GM19025 (cell line): ENCODE measurements around the gene RALGPS1.

Experiments
- ATAC-seq: cut with Tn5 transposase; IDR thresholded peaks from one replicate; pipeline ENCODE4 v1.9.1; 2021; ENCODE audit warnings: mild to moderate bottlenecking, low read depth, moderate library complexity; ENCODE audit not compliant: unreplicated experiment

The RALGPS1 gene

GRCh38 chr9:127209948-127210640 lies 295.5 kb downstream of the RALGPS1 start:
- no peak for ATAC-seq

- ATAC-seq = no peak
Observed at GRCh38 chr9:127210851-127211730, 296.5 kb downstream of the RALGPS1 start.

GRCh38 chr9:127211983-127212382 lies 297.4 kb downstream of the RALGPS1 start:
- no peak for ATAC-seq

DNA sequence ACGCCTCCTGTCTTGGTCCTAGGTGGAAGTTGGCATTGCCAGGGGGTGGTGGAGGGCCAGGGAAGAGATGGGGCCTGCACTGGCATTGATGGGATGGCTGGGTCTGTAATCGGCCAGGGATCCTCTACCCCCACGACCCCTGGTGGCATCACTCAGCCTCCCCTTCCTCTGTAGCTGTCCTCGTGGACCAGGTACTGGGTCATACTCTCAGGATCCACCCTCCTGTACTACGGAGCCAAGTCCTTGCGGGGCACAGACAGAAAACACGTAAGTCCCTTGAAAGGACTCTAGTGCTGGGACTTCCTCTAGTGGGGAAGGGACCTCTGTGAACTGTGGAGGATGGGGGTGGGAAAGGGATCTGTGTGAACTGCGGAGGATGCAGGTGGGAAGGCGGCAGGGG lies 297.9 kb downstream of the RALGPS1 start:
- no peak for ATAC-seq

DNA sequence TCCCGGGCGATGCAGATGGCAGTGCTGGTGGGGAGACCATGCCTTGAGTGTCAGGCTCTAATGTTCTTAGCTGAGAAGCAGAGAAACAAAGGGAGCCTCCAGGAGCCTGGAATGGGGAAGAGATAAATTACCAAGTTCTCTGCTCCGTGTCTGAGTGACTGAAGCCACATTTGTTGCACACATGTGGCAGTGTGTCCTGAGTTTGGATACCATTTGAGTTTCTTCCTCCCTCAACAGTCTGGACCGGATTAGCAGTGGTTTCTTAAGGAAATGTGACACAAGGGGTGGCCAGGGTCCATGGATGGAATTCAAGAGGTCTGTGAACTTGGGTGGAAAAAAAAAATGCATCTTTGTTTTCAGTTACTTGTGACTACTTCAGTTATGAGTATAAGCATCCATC lies 299.3 kb downstream of the RALGPS1 start:
- ATAC-seq = no peak

- no peak for ATAC-seq
Observed at GRCh38 chr9:127214421-127215267, 300.1 kb downstream of the RALGPS1 start.

DNA sequence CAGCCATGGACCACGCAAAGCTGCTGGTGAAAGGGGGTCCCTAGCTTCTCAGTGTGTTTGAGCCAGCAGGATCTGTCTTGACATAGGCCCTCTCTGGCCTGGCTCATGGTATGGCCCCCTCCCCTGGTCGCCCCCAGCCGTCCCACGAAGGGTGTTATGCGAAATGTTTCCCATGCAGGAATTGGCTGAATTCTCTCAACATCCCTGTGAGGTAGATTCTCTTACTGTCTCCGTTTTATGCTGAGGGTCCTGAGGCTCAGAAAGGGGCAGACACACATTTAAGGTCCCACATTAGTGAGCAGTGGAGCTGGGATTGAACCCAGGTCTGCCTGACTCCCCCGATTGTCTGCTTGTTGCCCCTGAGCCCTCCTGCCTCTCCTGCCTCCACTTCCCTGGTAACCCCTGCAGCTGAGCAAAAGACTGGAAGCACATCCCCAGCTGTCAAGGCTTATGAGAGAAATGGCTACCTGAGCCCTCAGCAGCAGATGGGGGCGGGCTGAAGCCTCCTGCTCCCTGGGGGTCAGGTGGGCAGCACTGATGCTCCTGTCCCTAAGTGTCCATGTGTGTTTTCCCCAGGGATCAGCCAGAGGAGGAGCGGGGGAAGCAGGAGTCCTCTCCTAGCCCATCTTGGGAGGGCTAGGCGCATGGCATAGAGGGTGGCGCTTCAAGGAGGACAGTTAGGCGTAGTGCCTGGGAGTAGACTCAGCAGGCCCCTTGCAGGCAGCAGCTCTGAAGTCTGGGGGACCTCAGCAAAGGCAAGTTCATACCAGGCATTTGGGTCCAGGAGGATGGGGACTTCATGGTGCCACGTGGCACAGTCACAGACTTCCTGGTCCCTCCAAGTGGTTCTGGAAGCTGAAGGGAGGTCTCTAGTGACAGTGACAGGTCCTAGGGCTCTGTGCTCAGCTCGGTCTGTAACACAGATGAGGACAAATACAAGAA lies 301.0 kb downstream of the RALGPS1 start:
- no peak for ATAC-seq

GRCh38 chr9:127216210-127216887 lies 301.8 kb downstream of the RALGPS1 start:
- no peak for ATAC-seq

DNA sequence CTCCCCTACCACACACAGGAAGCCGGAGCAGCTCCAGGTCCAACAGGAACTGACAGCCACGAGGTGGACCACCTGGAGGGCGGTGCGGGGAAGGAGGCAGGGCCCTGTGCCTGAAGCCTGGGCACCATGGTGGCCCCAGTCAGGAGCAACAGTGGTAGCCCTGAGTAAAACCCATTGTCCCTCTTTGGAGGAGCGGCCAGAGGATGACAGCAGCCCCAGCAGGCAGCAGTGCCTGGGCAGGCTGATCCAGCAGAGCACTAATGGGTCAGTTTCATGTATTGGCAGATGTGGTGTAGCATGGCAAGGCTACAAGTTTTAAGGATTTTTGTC lies 302.3 kb downstream of the RALGPS1 start:
- ATAC-seq = no peak

DNA sequence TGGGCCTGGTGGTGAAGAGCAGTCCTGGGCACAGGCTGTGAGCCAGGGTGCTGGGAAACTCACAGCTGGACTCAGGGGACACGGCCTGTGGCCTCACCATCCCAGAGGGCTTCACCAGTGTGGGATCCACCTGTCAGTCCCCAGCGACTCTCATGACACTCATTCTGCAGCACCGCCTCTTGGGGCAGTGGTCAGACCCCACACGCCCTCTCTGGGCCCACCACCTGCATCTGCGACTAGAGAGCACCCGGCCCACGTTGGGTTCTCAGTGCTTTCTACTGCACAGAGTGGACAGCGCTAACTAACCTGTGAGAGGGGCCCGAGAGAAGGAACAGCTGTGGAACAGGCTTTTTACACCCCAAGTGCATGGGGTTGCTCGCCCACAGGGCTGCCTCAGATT lies 304.2 kb downstream of the RALGPS1 start:
- no peak for ATAC-seq

- no peak for ATAC-seq
Observed at GRCh38 chr9:127219520-127219919, 304.9 kb downstream of the RALGPS1 start.

DNA sequence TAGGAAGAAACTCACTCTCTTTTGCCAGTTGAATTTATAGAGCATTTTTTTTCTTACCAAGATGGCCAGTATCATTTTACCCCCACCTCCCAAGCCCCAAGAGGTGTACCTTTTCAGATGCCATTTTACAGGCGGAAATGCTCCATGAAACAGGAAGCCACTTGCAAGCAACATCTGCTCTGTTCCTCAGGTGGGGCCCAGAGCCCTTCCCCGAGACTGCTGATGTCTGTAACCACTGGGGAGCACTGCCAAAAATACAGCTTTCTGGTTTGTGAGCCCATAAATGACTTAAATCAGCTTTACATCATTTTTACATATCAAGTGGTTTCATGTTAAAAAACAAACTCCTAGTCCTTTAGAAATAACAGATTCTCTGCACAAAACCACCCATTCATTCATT lies 307.1 kb downstream of the RALGPS1 start:
- no peak for ATAC-seq

DNA sequence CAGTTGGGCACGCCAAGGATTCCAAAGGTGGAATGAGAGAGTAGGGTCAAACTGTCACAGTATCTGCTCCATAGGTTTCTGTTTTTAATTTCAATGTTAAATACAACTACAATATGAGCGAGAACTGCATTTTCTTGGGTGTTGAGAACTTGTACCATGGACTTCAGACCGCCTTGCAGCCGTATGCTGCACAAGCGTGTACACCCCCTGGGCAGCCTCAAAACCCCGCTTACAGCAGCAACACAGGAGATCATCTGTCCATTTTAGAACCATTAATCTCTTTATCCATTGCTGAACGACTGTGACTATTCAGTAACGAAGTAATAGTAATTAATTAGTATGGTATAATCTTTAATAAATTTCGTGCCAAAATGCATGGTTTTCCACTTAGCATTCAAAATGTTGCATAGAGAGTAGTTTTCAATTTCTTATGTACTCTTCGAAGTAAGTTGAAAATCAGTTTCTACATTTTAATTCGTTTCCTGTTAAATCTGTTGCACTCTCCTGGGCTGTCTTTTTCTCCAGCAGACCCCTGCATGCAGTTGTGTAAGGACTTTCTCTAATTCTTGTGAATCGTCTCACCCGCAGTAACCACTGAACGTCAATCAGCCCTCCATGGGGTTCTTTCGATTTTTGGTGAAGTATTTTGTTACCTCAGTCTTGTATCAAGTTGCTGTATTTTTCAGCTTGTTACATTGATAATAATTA lies 308.0 kb downstream of the RALGPS1 start:
- no peak for ATAC-seq

GRCh38 chr9:127223266-127223665 lies 308.7 kb downstream of the RALGPS1 start:
- no peak for ATAC-seq

GRCh38 chr9:127223810-127224177 lies 309.2 kb downstream of the RALGPS1 start:
- no peak for ATAC-seq

GRCh38 chr9:127224178-127224882 lies 309.7 kb downstream of the RALGPS1 start:
- ATAC-seq = peak; percentile 28

DNA sequence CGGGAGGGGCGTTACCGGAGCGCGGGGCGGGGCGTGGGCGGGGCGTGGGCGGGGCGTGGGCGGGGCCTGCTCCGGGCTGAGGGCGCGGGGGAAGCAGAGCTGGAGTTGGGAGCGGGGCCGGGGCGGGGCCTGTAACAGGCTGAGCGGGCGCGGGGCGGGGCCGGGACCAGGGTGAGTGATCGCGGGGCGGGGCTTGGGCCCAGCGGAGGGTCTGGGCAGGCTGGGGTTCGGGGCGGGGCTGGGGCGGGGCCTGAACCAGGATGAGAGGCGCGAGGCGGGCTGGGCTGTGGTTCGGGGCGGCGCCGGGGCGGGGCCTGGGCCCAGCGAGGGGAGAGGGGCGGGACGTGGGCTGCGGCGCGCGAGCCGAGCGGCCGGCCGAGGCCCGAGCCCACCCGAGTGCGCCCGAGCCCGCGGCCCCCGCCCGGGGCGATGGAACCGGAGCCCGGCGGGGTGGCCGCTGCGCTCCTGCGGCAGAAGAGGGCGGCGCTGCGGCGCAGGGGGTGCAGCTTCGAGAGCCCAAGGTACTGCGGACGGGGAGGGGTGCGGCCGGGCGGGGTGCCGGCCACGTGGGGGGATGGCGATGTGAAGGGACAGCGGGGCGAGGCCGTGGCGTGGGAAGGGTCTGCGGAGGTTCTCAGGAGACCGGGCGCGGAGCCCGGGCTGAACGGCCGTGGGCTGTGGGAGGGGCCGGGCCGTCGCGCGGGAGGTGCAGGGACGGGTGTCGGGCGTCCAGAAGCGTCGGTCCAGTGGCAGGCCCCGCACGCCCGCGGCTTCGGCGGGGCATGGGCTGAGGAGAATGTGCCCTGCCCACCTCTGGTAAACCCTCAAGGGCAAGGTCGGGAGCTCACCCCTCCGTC lies 310.5 kb downstream of the RALGPS1 start:
- peak; percentile 53 for ATAC-seq
